T-helper 1 cell treated with Interleukin-12 subunit alpha and Interleukin-12 subunit beta and Interleukin-4 antibody, amounts not matched to agents 30 μg/mL and 1 μg/mL, for 36 hours (primary cell): ENCODE results near the gene PTPRN2.

Experiments
- H3K27ac Mint-ChIP-seq: one replicate; pipeline ENCODE4 v1.8.0; 2021; ENCODE audit warnings: mild to moderate bottlenecking, mixed read lengths
- H3K27me3 Mint-ChIP-seq: one replicate; pipeline ENCODE4 v1.8.0; 2021; ENCODE audit warnings: low read depth, mixed read lengths
- H3K36me3 Mint-ChIP-seq: one replicate; pipeline ENCODE4 v1.8.0; 2021; ENCODE audit warnings: low read depth, mixed read lengths
- H3K4me1 Mint-ChIP-seq: one replicate; pipeline ENCODE4 v1.8.0; 2021; ENCODE audit warnings: low read depth, mixed read lengths
- H3K4me3 Mint-ChIP-seq: one replicate; pipeline ENCODE4 v1.8.0; 2021; ENCODE audit warnings: mild to moderate bottlenecking, moderate library complexity, mixed read lengths
- H3K9me3 Mint-ChIP-seq: one replicate; pipeline ENCODE4 v1.8.0; 2021; ENCODE audit warnings: mixed read lengths

PTPRN2 gene

GRCh38 chr7:158372400-158373342, 215.0 kb downstream of the PTPRN2 start:
- Mint-ChIP-seq H3K4me3 (no peak overlapping the region), H3K27ac (no peak overlapping the region), H3K36me3 (no peaks in the 10 kb centered on the region), H3K4me1 (no peaks in the 10 kb centered on the region), H3K9me3 (peaks cover 6% of the 10 kb centered on the region), H3K27me3 (no peaks in the 10 kb centered on the region)

- Mint-ChIP-seq H3K9me3 (peaks cover 6% of the 10 kb centered on the region), H3K4me3 (no peak overlapping the region), H3K4me1 (no peaks in the 10 kb centered on the region), H3K27me3 (no peaks in the 10 kb centered on the region), H3K27ac (no peak overlapping the region), H3K36me3 (no peaks in the 10 kb centered on the region)
Observed at GRCh38 chr7:158371856-158372255, 215.8 kb downstream of the PTPRN2 start.

- no peak overlapping the region for H3K27ac Mint-ChIP-seq
- H3K36me3 Mint-ChIP-seq: no peaks in the 10 kb centered on the region
- H3K9me3 Mint-ChIP-seq: peaks cover under 1% of the 10 kb centered on the region
- no peak overlapping the region for H3K4me3 Mint-ChIP-seq
- H3K4me1 Mint-ChIP-seq: no peaks in the 10 kb centered on the region
- no peaks in the 10 kb centered on the region for H3K27me3 Mint-ChIP-seq
Observed at GRCh38 chr7:158369866-158370265, 217.8 kb downstream of the PTPRN2 start.

GRCh38 chr7:158369290-158369689, 218.3 kb downstream of the PTPRN2 start:
- no peaks in the 10 kb centered on the region for H3K36me3 Mint-ChIP-seq
- H3K4me1 Mint-ChIP-seq: no peaks in the 10 kb centered on the region
- H3K27ac Mint-ChIP-seq: no peak overlapping the region
- H3K9me3 Mint-ChIP-seq: peaks cover 6% of the 10 kb centered on the region
- no peaks in the 10 kb centered on the region for H3K27me3 Mint-ChIP-seq
- no peak overlapping the region for H3K4me3 Mint-ChIP-seq

GRCh38 chr7:158368449-158368848, 219.2 kb downstream of the PTPRN2 start:
- no peaks in the 10 kb centered on the region for H3K27me3 Mint-ChIP-seq
- peaks cover 7% of the 10 kb centered on the region for H3K9me3 Mint-ChIP-seq
- H3K36me3 Mint-ChIP-seq: no peaks in the 10 kb centered on the region
- no peak overlapping the region for H3K27ac Mint-ChIP-seq
- H3K4me3 Mint-ChIP-seq: no peak overlapping the region
- H3K4me1 Mint-ChIP-seq: no peaks in the 10 kb centered on the region

GRCh38 chr7:158367634-158367982, 220.0 kb downstream of the PTPRN2 start:
- Mint-ChIP-seq H3K4me3 (no peak overlapping the region), H3K27ac (no peak overlapping the region), H3K36me3 (no peaks in the 10 kb centered on the region), H3K9me3 (peaks cover 7% of the 10 kb centered on the region), H3K4me1 (no peaks in the 10 kb centered on the region), H3K27me3 (no peaks in the 10 kb centered on the region)

GRCh38 chr7:158366916-158367633, 220.5 kb downstream of the PTPRN2 start:
- Mint-ChIP-seq H3K9me3 (peaks cover 7% of the 10 kb centered on the region), H3K27me3 (no peaks in the 10 kb centered on the region), H3K4me1 (no peaks in the 10 kb centered on the region), H3K4me3 (no peak overlapping the region), H3K36me3 (no peaks in the 10 kb centered on the region), H3K27ac (no peak overlapping the region)

GRCh38 chr7:158366346-158366745, 221.3 kb downstream of the PTPRN2 start:
- H3K4me3 Mint-ChIP-seq: no peak overlapping the region
- no peaks in the 10 kb centered on the region for H3K36me3 Mint-ChIP-seq
- no peaks in the 10 kb centered on the region for H3K4me1 Mint-ChIP-seq
- H3K27me3 Mint-ChIP-seq: no peaks in the 10 kb centered on the region
- H3K9me3 Mint-ChIP-seq: peaks cover 7% of the 10 kb centered on the region
- H3K27ac Mint-ChIP-seq: no peak overlapping the region

GRCh38 chr7:158365267-158365666, 222.4 kb downstream of the PTPRN2 start:
- Mint-ChIP-seq H3K4me1 (no peaks in the 10 kb centered on the region), H3K36me3 (no peaks in the 10 kb centered on the region), H3K9me3 (peaks cover 7% of the 10 kb centered on the region), H3K27ac (no peak overlapping the region), H3K27me3 (no peaks in the 10 kb centered on the region), H3K4me3 (no peak overlapping the region)

- H3K4me1 Mint-ChIP-seq: no peaks in the 10 kb centered on the region
- H3K27ac Mint-ChIP-seq: no peak overlapping the region
- H3K36me3 Mint-ChIP-seq: no peaks in the 10 kb centered on the region
- H3K27me3 Mint-ChIP-seq: no peaks in the 10 kb centered on the region
- H3K9me3 Mint-ChIP-seq: peaks cover 7% of the 10 kb centered on the region
- H3K4me3 Mint-ChIP-seq: no peak overlapping the region
Observed at GRCh38 chr7:158364451-158364850, 223.2 kb downstream of the PTPRN2 start.

GRCh38 chr7:158362912-158363905, 224.4 kb downstream of the PTPRN2 start:
- Mint-ChIP-seq H3K36me3 (no peaks in the 10 kb centered on the region), H3K4me3 (no peak overlapping the region), H3K27ac (no peak overlapping the region), H3K9me3 (peaks cover 7% of the 10 kb centered on the region), H3K4me1 (no peaks in the 10 kb centered on the region), H3K27me3 (no peaks in the 10 kb centered on the region)

GRCh38 chr7:158362001-158362400, 225.6 kb downstream of the PTPRN2 start:
- peaks cover 7% of the 10 kb centered on the region for H3K9me3 Mint-ChIP-seq
- no peak overlapping the region for H3K27ac Mint-ChIP-seq
- no peak overlapping the region for H3K4me3 Mint-ChIP-seq
- no peaks in the 10 kb centered on the region for H3K36me3 Mint-ChIP-seq
- no peaks in the 10 kb centered on the region for H3K27me3 Mint-ChIP-seq
- H3K4me1 Mint-ChIP-seq: no peaks in the 10 kb centered on the region

GRCh38 chr7:158361326-158361946, 226.2 kb downstream of the PTPRN2 start:
- H3K27me3 Mint-ChIP-seq: no peaks in the 10 kb centered on the region
- peaks cover 7% of the 10 kb centered on the region for H3K9me3 Mint-ChIP-seq
- H3K27ac Mint-ChIP-seq: peak overlapping the region; percentile 5
- H3K4me1 Mint-ChIP-seq: no peaks in the 10 kb centered on the region
- H3K4me3 Mint-ChIP-seq: no peak overlapping the region
- no peaks in the 10 kb centered on the region for H3K36me3 Mint-ChIP-seq
